HK-2 (cell line): ENCODE data around the gene TRAF3IP1.
"Not testable (repeated sequence)": the region's sequence is repeated elsewhere in the genome, so short reads cannot be mapped to it uniquely, and the experiment has no call there.

Experiments
- DNase-seq: peaks from one replicate; pipeline ENCODE4 v3.0.0-alpha.2; 2018; ENCODE audit not compliant: unreplicated experiment

The TRAF3IP1 gene

GRCh38 chr2:238380785-238381184 is 60.5 kb downstream of the TRAF3IP1 start:
- DNase-seq = no peak

- no peak for DNase-seq
These were observed 61.2 kb downstream of the TRAF3IP1 start for GRCh38 chr2:238381341-238382115.

GRCh38 chr2:238382381-238382781 is 62.1 kb downstream of the TRAF3IP1 start:
- no peak for DNase-seq

GRCh38 chr2:238383135-238383534 is 62.8 kb downstream of the TRAF3IP1 start:
- no peak for DNase-seq

GRCh38 chr2:238383743-238384380 is 63.5 kb downstream of the TRAF3IP1 start:
- DNase-seq = no peak

- DNase-seq = no peak
These were observed 67.0 kb downstream of the TRAF3IP1 start for GRCh38 chr2:238387332-238387731.

- DNase-seq = no peak
These were observed 68.5 kb downstream of the TRAF3IP1 start for GRCh38 chr2:238388794-238389193.

- no peak for DNase-seq
These were observed 69.8 kb downstream of the TRAF3IP1 start for GRCh38 chr2:238389988-238390589.

- DNase-seq = no peak
These were observed 70.8 kb downstream of the TRAF3IP1 start for GRCh38 chr2:238391042-238391689.

GRCh38 chr2:238396663-238397062 is 76.3 kb downstream of the TRAF3IP1 start:
- DNase-seq = no peak

GRCh38 chr2:238397356-238397755 is 77.0 kb downstream of the TRAF3IP1 start:
- DNase-seq = no peak

- DNase-seq = no peak
These were observed 78.3 kb downstream of the TRAF3IP1 start for GRCh38 chr2:238398577-238398976.

GRCh38 chr2:238399094-238399493 is 78.8 kb downstream of the TRAF3IP1 start:
- no peak for DNase-seq

GRCh38 chr2:238401551-238401950 is 81.2 kb downstream of the TRAF3IP1 start:
- no peak for DNase-seq

GRCh38 chr2:238403632-238404405 is 83.5 kb downstream of the TRAF3IP1 start:
- DNase-seq = no peak

- no peak for DNase-seq
These were observed 84.3 kb downstream of the TRAF3IP1 start for GRCh38 chr2:238404406-238405216.

- not testable (repeated sequence) for DNase-seq
These were observed 84.9 kb downstream of the TRAF3IP1 start for GRCh38 chr2:238405217-238405555.

GRCh38 chr2:238406221-238406997 is 86.1 kb downstream of the TRAF3IP1 start:
- DNase-seq = no peak

GRCh38 chr2:238406998-238407285 is 86.6 kb downstream of the TRAF3IP1 start:
- no peak for DNase-seq

- DNase-seq = no peak
These were observed 87.2 kb downstream of the TRAF3IP1 start for GRCh38 chr2:238407566-238407965.
